Pancreas (tissue), 10 donors: ENCODE measurements around the gene AKT1S1. TPM values are rescaled to one million over a fixed set of nuclear protein-coding genes. Genes with fewer than 3 reads are reported as not detected.

Experiments
- ATAC-seq, 4 donors: fragments of 200-7000 bp; cut with Tn5 transposase; one replicate each; pipeline versions ENCODE4 v1.8.0 to v1.9.1; 2020; ENCODE audit warnings: mild to moderate bottlenecking in 4 of 4, moderate library complexity in 4 of 4
- DNase-seq, 6 donors: peaks; one replicate each; pipeline ENCODE4 v3.0.0-alpha.2; 2020
- FAIRE-seq: peaks from 2 replicates; lab custom pipeline; 2012; peaks lifted over from hg19 to GRCh38; lab: Jason Lieb, UNC
- H3K27ac ChIP-seq, 4 donors: fragments of 200-600 bp; sonication (generic); 1 replicate in 3 of 4; 2 replicates in 1 of 4; pipeline versions ENCODE4 v1.5.0 to v1.8.0; 2020
- H3K27me3 ChIP-seq, 4 donors: fragments of 200-600 bp; one replicate each; pipeline ENCODE4 v1.8.0; 2021
- H3K36me3 ChIP-seq, 3 donors: fragments of 200-600 bp; sonication (generic) in 1 of 3; one replicate each; pipeline versions ENCODE4 v1.5.0 to v1.8.0; 2020 to 2021
- H3K4me1 ChIP-seq, 3 donors: fragments of 200-600 bp; one replicate each; pipeline ENCODE4 v1.8.0; 2021
- H3K4me3 ChIP-seq, 4 donors: fragments of 200-600 bp; sonication (generic) in 2 of 4; one replicate each; pipeline versions ENCODE4 v1.5.0 to v1.8.0; 2020 to 2021
- H3K9me3 ChIP-seq, 4 donors: fragments of 200-600 bp; one replicate each; pipeline ENCODE4 v1.8.0; 2021
- WGBS, 2 donors: extraction: QIAGEN DNeasy Blood & Tissue Kit; methylation state at CpG; one replicate each; pipeline ENCODE4 v1.1.7; 2013; 5-methylcytosine and 5-hydroxymethylcytosine counted together
- intact Hi-C, 3 donors: fragments of 100-400 bp; cut with DNase I; formaldehyde crosslinking; loops; one replicate each; pipeline versions ENCODE4 v1.11.1 to v1.14.2; 2022
- polyA plus RNA-seq, 2 donors: library from polyadenylated mRNA; stranded (reverse); fragments of 200-250 nt; gene quantifications; one replicate each; pipeline ENCODE4 v1.2.3, GENCODE V29; 2013
- total RNA-seq, 6 donors: library from RNA; stranded (reverse); fragmentation: NEBNext Ultra II Directional in 4 of 6; extraction: Animal tissue kit (Norgen Biotek cat#: 25700) in 4 of 6; gene quantifications; one replicate each; pipeline versions ENCODE4 v1.2.1 to v1.2.4, GENCODE V29; 2021 to 2023
- TF ChIP-seq, protein P1 (sequence below), 4 donors: fragments of 200-600 bp; sonication (generic) in 3 of 4; IDR thresholded peaks; one replicate each; pipeline versions ENCODE4 v1.5.0 to v1.8.0; 2021; ENCODE audit warnings: antibody characterized with exemption in 4 of 4
- donor health status: healthy with polysubstance abuse.
- donor health status: DM: no; HTN: no; CAD: no; lungs with moderate emphysema.
- donor health status: DM: no; HTN: no; CAD: no.
- donor health status: control.
- donor health status: control.
- donor health status: Bipolar disorder and iron deficiency.
- donor health status: DM: yes; HTN: yes; CAD: no.
- donor health status: DM: no; HTN: no; CAD: no.
- donor health status: DM: no; HTN: no; CAD: no.
- donor health status: DM: yes; HTN: yes; CAD: no.

The AKT1S1 gene
- total and polyA plus RNA-seq, 8 donors: 13.8 to 31.1 (median 18.1) TPM

DNA sequence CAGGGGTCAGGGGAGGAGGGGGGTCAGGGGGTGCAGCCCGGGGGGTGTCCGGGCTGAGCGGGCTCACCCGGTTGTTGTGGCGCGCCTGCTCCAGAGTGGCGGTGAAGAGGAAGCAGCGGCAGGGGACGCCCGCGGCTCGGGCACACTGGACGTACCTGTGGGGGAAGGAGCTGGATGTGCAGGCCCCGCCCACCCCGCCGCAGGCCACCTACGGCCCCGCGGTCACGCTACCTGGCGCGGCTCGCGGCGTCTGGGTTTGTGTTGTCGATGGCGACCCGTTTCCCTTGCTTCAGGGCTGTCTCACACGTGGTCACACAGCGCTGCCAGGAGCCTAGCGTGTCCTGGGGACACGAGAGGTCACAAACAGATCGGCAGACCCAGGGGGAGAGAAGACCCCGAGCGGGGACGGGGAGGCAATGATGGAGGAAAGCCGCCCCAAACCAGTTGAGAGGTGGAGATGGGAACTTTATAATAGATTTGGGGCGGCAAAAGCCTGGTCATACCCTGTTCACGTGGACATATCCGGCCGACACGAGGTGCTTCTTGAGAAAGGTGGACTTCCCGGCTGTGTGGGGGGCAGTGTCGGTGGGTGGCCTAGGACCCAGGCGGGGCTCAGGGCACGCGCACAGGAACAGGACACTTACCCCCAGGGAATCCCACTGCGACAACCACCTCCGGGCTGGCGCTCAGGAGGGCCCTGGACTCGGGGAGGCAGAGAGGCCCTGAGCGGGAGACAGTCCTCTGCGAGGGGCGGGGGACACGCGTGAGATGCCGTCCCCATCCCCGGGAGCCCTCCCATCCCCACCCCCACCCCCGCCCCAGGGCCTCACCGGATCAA, 15.4 kb downstream of the AKT1S1 start:
- TF ChIP-seq, protein P1, sequence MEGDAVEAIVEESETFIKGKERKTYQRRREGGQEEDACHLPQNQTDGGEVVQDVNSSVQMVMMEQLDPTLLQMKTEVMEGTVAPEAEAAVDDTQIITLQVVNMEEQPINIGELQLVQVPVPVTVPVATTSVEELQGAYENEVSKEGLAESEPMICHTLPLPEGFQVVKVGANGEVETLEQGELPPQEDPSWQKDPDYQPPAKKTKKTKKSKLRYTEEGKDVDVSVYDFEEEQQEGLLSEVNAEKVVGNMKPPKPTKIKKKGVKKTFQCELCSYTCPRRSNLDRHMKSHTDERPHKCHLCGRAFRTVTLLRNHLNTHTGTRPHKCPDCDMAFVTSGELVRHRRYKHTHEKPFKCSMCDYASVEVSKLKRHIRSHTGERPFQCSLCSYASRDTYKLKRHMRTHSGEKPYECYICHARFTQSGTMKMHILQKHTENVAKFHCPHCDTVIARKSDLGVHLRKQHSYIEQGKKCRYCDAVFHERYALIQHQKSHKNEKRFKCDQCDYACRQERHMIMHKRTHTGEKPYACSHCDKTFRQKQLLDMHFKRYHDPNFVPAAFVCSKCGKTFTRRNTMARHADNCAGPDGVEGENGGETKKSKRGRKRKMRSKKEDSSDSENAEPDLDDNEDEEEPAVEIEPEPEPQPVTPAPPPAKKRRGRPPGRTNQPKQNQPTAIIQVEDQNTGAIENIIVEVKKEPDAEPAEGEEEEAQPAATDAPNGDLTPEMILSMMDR (IDR thresholded peaks at IDR 0.05): no peak
- no peak overlapping the region for H3K27ac ChIP-seq
- intact Hi-C loops: no loop called here
- H3K36me3 ChIP-seq: peaks cover 0 to 35% (median 10%) of the 10 kb centered on the region in 3 donors
- FAIRE-seq (no peak), ATAC-seq (no peak), DNase-seq (peak in 3 of 6 donors; percentile 29 to 83 (median 53))
- no peaks in the 10 kb centered on the region for H3K9me3 ChIP-seq
- no peaks in the 10 kb centered on the region for H3K27me3 ChIP-seq
- 85 to 89% methylated on average over 51 to 60 of the region's 60 CpGs for WGBS, 2 donors
- H3K4me1 ChIP-seq: peaks cover 9 to 19% (median 19%) of the 10 kb centered on the region in 3 donors
- no peak overlapping the region for H3K4me3 ChIP-seq

DNA sequence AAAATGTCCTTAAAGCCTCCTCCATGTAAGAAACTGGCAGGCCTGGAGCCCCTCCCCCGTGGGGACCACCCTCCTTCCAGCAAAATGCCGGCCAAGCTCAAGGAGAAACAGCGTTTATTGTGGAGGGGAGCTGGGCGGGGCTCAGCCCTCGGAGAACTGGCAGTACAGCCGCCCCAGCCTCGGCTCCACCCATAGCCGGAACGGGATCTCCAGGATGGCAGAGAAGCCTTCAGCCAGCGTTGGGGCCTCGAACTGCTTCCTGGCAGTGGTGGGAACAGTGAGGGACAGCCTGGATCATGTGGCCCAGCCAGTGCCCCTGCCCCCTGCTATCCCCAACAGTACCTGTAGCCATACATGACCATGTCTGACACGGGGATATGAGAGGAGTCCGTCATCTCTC, 16.0 kb downstream of the AKT1S1 start:
- no peak for ATAC-seq

DNA sequence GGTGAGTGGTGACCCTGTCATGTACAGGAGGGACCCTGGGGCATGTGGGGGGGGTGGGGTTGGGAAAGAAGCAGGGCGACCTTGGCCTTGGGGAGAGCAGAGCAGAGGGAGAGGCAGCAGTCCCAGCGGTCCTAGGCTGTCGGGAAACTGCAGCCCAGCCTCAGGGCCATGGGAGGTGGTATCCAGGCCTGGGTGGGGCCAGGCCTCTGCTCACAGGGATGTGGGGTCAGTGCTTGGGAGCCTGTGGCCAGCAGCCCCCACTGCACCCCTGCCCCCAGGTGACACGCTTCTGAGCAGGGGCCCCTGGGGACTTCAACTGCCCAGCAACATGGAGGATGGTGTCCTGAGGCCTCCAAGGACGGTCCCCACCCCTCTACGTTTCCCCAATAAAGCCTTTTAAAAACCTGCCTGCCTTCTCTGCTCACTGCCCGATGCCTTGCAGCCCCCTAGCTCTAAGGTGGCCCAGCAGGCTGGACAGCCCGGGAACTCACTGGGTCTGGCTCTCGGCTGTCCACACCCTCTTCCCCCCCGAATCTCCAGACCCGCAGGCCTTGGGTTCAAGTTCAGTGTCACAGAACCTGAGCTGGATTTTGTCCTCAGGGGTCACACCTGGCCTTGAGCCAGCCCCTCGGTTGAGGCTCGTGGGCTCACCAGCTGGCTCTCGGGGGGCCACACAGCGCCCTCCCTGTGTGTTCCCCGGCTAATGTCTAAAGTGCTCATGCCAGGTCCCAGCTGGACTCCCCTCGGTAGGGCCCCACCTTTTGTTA, 16.6 kb downstream of the AKT1S1 start:
- peaks cover 0 to 37% (median 10%) of the 10 kb centered on the region in 3 donors for H3K36me3 ChIP-seq
- TF ChIP-seq, protein P1 (IDR thresholded peaks at IDR 0.05): no peak
- H3K27me3 ChIP-seq: no peaks in the 10 kb centered on the region
- H3K9me3 ChIP-seq: no peaks in the 10 kb centered on the region
- H3K4me1 ChIP-seq: peaks cover 0 to 7% (median 7%) of the 10 kb centered on the region in 3 donors
- ATAC-seq (no peak), FAIRE-seq (no peak), DNase-seq (peak in 1 of 6 donors; percentile 55)
- no peak overlapping the region for H3K4me3 ChIP-seq
- intact Hi-C loops: no loop called here
- WGBS, 2 donors: 71 to 72% methylated on average over 17 of the region's 17 CpGs
- no peak overlapping the region for H3K27ac ChIP-seq

More for the DNA sequence above, 16.0 kb downstream of the AKT1S1 start:
- peaks cover 5 to 13% (median 13%) of the 10 kb centered on the region in 3 donors for H3K4me1 ChIP-seq
- H3K36me3 ChIP-seq: peaks cover 0 to 35% (median 10%) of the 10 kb centered on the region in 3 donors
- intact Hi-C loops: no loop called here
- DNase-seq (peak in 2 of 6 donors; percentile 26 to 44), FAIRE-seq (no peak)
- no peak overlapping the region for H3K27ac ChIP-seq
- no peaks in the 10 kb centered on the region for H3K27me3 ChIP-seq
- 65 to 68% methylated on average over 13 of the region's 13 CpGs for WGBS, 2 donors
- H3K9me3 ChIP-seq: no peaks in the 10 kb centered on the region
- TF ChIP-seq, protein P1 (IDR thresholded peaks at IDR 0.05): no peak
- no peak overlapping the region for H3K4me3 ChIP-seq

DNA sequence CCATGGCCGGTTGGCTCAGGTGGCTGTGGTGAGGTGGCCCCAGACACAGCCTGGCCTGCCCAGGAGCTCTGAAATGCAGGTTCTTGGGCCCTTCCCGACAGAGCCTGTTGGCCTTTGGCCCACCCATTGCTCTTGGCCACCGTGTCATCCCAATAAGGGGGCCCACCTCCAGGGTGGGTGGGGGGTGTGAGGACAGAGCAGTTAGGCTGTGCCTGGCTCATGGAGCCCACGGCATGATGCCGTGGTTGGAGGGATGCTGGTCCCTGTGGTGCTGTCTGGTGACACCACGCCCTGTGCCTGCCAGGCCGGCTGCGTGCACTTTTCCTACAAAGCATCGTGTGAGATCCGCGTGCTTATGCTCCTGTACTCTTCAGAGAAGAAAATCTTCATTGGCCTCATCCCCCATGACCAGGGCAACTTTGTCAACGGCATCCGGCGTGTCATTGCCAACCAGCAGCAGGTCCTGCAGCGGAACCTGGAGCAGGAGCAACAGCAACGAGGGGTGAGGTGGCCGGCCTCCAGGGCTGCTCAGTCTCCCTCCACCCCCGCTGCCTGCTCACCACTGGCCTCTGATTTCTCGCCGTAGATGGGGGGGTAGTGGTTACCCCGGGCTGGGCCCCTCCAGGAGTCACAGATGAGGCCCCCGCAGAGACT, 17.3 kb downstream of the AKT1S1 start:
- Histone ChIP-seq H3K9me3 (no peaks in the 10 kb centered on the region), H3K4me1 (peaks cover 0 to under 1% (median 0%) of the 10 kb centered on the region in 3 donors), H3K36me3 (peaks cover 0 to 42% (median 10%) of the 10 kb centered on the region in 3 donors), H3K27me3 (no peaks in the 10 kb centered on the region), H3K4me3 (no peak overlapping the region), H3K27ac (no peak overlapping the region)
- intact Hi-C loops: no loop called here
- ATAC-seq (no peak), DNase-seq (peak in 1 of 6 donors; percentile 42), FAIRE-seq (no peak)
- TF ChIP-seq, protein P1 (IDR thresholded peaks at IDR 0.05): no peak
- 84 to 86% methylated on average over 22 of the region's 22 CpGs for WGBS, 2 donors
